ENCODE results near the gene SLC4A4.

The SLC4A4 gene

GRCh38 chr4:71599578-71599977 is 260.8 kb downstream of the SLC4A4 start:
- no peak overlapping the region for H3K27ac ChIP-seq
- TF ChIP-seq, protein P1, sequence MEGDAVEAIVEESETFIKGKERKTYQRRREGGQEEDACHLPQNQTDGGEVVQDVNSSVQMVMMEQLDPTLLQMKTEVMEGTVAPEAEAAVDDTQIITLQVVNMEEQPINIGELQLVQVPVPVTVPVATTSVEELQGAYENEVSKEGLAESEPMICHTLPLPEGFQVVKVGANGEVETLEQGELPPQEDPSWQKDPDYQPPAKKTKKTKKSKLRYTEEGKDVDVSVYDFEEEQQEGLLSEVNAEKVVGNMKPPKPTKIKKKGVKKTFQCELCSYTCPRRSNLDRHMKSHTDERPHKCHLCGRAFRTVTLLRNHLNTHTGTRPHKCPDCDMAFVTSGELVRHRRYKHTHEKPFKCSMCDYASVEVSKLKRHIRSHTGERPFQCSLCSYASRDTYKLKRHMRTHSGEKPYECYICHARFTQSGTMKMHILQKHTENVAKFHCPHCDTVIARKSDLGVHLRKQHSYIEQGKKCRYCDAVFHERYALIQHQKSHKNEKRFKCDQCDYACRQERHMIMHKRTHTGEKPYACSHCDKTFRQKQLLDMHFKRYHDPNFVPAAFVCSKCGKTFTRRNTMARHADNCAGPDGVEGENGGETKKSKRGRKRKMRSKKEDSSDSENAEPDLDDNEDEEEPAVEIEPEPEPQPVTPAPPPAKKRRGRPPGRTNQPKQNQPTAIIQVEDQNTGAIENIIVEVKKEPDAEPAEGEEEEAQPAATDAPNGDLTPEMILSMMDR (IDR thresholded peaks at IDR 0.05) = no peak

GRCh38 chr4:71602289-71602900 is 263.6 kb downstream of the SLC4A4 start:
- no peak overlapping the region for H3K4me3 ChIP-seq
- TF ChIP-seq, protein P1 (IDR thresholded peaks at IDR 0.05) = no peak
- no peak overlapping the region for H3K27ac ChIP-seq
- DNase-seq (ENCODE audit: low spot score) = no peak

More at GRCh38 chr4:71599578-71599977, 260.8 kb downstream of the SLC4A4 start:
- no peak for DNase-seq (ENCODE audit: low spot score)
- no peak overlapping the region for H3K4me3 ChIP-seq

GRCh38 chr4:71604785-71605184 is 266.0 kb downstream of the SLC4A4 start:
- TF ChIP-seq, protein P1 (IDR thresholded peaks at IDR 0.05) = no peak
- no peak overlapping the region for H3K4me3 ChIP-seq
- DNase-seq (ENCODE audit: low spot score) = no peak
- H3K27ac ChIP-seq = no peak overlapping the region

GRCh38 chr4:71607109-71607508 is 268.3 kb downstream of the SLC4A4 start:
- Histone ChIP-seq H3K4me3 (no peak overlapping the region), H3K27ac (no peak overlapping the region)
- no peak for DNase-seq (ENCODE audit: low spot score)
- TF ChIP-seq, protein P1 (IDR thresholded peaks at IDR 0.05) = no peak

GRCh38 chr4:71607780-71608677 is 269.2 kb downstream of the SLC4A4 start:
- no peak overlapping the region for H3K27ac ChIP-seq
- H3K4me3 ChIP-seq = no peak overlapping the region
- no peak for DNase-seq (ENCODE audit: low spot score)
- TF ChIP-seq, protein P1 (IDR thresholded peaks at IDR 0.05) = no peak

- no peak for DNase-seq (ENCODE audit: low spot score)
- Histone ChIP-seq H3K4me3 (no peak overlapping the region), H3K27ac (no peak overlapping the region)
Observed at GRCh38 chr4:71608678-71609071, 269.9 kb downstream of the SLC4A4 start.

More at GRCh38 chr4:71608678-71609071, 269.9 kb downstream of the SLC4A4 start:
- TF ChIP-seq, protein P1 (IDR thresholded peaks at IDR 0.05) = no peak

Measured in coronary artery (tissue), 2 donors.